HG02759 (cell line): Measurements from ENCODE around the gene DEPDC1.
A peak's percentile ranks its signal among the peaks of the same experiment; 100 is the strongest.
"Not testable (repeated sequence)": the region's sequence is repeated elsewhere in the genome, so short reads cannot be mapped to it uniquely, and the experiment has no call there.

Experiments
- ATAC-seq: cut with Tn5 transposase; IDR thresholded peaks from one replicate; pipeline ENCODE4 v1.9.1; 2021; ENCODE audit warnings: mild to moderate bottlenecking, moderate library complexity; ENCODE audit not compliant: unreplicated experiment

Gene DEPDC1, protein sequence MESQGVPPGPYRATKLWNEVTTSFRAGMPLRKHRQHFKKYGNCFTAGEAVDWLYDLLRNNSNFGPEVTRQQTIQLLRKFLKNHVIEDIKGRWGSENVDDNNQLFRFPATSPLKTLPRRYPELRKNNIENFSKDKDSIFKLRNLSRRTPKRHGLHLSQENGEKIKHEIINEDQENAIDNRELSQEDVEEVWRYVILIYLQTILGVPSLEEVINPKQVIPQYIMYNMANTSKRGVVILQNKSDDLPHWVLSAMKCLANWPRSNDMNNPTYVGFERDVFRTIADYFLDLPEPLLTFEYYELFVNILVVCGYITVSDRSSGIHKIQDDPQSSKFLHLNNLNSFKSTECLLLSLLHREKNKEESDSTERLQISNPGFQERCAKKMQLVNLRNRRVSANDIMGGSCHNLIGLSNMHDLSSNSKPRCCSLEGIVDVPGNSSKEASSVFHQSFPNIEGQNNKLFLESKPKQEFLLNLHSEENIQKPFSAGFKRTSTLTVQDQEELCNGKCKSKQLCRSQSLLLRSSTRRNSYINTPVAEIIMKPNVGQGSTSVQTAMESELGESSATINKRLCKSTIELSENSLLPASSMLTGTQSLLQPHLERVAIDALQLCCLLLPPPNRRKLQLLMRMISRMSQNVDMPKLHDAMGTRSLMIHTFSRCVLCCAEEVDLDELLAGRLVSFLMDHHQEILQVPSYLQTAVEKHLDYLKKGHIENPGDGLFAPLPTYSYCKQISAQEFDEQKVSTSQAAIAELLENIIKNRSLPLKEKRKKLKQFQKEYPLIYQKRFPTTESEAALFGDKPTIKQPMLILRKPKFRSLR

DNA sequence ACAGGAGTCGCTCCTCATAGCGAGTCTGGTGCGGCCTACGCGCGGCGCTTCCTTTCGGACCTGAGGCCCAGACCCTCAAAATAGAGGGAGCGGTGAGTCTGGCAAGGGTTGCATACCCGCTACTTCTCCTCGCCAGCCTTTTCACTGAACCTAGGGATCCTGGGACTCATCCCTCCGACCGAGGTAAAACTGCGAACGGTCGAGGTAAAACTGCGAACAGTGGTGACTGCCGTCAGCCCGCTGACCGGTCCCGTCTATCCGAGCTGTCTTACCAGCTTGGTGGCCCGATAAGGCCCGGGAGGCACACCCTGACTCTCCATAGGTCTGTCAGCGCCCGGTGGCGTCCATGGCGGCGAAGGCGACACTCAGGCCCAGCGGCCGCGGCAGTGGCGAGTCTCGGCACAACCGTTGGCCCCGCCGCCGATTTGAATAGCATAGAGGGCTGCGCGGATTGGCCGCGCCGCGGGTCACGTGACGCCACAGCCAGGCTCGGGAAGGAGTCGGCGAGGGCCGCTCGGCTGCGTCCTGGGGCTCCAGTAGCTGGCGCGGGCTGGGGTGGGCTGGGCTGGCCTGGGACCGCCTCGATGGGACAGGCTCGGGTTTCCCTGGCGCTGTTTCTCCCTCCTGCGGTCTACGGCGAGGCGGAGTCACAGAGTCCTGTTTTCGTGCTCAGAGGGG is at the start of gene DEPDC1:
DEPDC1 (minus strand) TSS at position 403 of the 678 bp plus-strand sequence; CDS start at position 320, 83 bp downstream.
- ATAC-seq, result peak; percentile 95

DNA sequence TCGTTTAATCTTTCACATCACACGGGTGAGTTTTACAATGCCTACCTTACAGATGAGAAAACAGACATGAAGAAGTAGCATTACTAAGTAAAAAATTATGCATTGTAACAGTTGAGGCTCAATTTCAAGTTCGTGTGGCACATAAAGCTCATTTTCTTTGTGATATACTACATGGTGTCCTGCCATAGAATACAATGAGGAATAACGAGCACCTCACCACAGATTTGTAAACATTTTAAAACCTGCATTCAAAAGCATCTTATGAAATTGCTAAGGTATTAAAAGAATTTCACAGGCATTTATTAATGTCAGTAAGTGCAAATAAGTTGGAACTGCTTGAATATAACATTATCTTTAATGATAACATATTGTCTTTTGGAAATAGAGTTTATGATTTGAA is 47.8 kb upstream of the DEPDC1 start:
- no peak for ATAC-seq

DNA sequence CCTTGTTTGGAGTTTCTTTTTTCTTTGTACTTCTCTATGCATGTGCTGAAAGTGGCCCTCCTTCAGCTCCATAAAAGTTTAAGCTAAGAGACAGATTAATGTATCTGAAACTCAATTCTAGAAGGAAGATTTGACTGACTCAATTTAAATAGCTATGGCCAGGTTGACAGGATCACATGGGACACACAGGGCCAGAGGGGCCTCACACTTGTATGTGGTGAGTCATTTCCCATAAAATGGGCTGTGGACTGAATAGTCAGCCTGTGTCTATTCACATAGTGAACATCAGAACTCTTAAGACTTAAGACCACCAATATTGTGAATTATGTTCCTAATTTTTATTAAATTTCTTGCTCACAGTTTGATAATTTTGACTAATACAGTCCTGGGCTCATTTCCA is 45.7 kb upstream of the DEPDC1 start:
- ATAC-seq, result no peak

DNA sequence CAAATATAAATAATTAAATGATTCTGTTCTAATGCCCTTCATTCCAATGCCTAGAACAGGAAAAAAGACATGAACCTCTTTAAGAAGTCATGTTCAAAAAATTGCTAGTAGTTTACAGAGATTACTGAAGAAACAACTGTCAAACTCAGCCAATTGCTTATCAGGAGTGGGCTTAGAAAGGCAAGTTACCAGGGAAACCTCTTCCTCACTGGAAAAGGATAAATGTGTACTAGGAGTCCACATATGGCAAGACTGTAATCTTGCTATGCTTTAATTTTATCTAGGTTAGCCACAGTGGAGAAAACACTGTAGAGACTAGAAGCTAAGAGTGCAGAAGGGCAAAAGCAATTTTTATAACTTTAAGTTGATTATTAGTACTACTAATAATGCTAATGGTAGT is 42.1 kb upstream of the DEPDC1 start:
- no peak for ATAC-seq

DNA sequence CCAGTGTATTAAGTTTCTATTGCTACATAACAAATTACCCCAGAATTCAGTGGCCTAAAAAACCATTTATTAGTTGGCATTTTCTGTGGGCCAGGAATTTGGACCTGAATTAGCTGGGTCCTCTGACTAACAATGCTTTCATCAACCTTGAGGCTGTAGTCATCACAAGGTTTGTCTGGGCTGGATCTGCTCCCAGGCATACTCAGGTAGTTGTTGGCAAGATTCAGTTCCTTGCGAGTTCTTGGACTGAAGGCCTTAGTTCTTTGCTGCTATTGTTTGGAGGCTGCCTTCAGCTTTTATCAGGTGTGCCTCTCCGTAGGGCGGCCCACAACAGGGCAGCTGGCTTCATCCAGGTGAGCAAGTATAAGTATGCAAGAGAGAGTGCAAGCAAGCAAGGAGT is 31.4 kb upstream of the DEPDC1 start:
- no peak for ATAC-seq

DNA sequence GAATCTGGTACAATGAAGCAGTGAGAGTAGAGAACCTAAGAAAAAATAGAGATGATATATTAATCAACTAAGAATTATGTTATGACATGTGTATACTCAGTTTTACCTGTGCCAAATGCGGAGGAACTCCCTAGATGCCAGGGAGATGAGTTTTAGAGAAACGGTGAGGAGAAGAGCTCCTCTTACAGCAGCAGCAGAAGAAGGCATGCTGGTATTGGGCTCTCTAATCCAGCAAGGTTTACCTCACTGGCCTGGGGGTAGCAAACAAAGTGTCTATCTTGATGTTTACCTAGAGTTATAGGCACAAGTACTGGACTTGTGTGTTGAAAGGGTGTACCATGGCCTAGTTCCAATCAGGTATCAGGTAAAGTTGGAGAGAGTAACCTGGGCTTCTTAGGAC is 28.9 kb upstream of the DEPDC1 start:
- ATAC-seq, result no peak

DNA sequence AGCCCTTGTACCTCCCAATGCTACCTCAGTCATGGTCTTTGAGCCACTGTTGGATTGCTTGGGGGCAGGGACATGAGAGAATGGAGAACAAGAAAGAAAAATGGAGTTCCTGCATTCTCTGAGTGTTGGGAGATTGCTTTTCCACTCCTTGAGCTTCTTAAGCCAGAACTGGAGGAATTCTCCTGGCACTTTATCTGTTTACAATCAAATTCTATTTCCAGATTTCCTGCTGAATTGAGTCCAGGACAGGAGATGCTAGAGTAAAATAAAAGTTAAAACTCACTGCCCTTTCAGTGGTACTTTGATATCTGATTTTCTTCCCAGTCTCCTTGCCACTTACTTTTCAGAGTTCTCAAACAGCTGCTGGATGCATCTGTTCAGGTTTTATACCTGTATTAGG is 24.4 kb upstream of the DEPDC1 start:
- ATAC-seq, result no peak

DNA sequence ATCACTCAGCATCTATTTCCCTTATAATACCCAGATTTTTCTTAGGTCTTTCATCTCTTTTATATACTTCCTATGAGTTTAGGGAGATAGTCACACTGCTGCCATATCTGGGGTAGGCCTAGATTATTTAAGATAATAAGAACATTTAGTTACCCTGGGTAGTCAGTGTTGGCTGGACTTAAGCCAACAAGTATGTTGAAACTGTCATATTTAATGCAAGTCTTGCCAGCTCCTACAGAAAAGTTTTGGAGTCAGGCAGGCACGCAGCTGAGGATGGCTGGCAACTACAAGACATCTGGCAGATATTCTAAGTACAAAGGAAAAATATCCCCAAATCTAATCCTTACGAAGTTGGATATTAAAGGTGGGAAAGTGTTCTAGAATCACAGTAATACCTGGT is 19.2 kb upstream of the DEPDC1 start:
- ATAC-seq, result no peak

DNA sequence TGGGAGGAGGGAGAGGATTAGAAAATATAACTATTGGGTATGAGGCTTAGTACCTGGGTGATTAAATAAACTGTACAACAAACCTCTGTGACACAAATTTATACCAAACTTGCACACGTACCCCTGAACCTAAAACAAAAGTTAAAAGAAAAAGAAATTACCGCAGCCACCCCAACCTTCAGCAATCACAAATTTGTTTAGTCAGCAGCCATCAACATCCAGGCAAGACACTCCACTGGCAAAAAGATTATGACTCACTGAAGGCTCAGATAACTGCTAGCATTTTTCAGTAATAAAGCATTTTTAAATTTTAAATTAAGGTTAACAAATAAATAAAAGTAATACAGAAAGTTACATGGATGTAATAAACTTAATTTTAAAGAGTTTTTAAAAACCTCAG is 14.4 kb upstream of the DEPDC1 start:
- ATAC-seq, result no peak

DNA sequence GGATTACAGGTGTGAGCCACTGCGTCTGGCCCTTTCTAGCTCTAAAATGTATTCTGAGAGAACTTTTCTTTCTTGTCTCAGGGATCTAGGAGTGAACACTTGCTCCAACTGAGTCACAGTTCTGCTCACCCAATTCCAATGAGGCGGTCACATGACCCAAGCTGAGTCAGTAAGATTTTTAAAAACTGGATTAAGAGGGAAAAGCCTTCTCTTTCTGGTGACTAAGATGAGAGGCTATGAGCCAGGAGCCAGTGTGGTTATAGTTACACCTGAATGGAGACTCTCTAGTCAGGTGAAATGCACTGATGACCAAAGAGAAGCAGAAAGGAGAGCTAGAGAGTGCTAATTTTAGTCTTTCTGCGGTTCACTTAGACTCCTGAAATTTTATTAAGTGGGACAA is 9.5 kb upstream of the DEPDC1 start:
- ATAC-seq, result no peak

DNA sequence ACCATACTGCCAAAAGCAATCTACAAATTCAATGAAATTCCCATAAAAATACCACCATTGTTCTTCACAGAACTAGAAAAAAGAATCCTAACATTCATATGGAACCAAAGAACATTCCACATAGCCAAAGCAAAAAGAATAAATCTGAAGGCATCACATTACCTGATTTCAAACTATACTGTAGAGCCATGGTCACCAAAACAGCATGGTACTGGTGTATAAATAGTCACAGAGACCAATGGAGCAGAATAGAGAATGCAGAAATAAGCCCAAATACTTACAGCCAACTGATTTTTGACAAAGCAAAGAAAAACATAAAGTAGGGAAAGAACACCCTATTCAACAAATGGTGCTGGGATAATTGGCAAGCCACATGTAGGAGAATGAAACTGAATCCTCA is 6.2 kb upstream of the DEPDC1 start:
- ATAC-seq, result no peak

DNA sequence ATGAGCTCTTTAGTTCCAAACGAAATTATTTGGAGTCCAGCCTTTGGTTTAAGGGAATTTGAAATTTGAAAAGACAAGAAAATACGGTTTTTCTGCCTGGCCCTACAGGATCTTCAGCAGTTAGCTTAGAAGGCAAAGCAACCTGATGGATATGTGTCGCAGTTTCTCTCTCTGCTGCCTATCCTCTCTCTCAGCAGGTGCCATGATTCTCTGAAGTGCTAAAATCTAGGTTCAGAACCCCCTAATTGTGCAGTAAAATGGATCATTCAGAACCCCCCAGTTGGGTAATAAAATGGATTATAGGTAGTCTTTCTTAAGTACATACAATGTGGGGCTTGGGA is 446 bp upstream of the DEPDC1 start:
- ATAC-seq, result peak; percentile 14

DNA sequence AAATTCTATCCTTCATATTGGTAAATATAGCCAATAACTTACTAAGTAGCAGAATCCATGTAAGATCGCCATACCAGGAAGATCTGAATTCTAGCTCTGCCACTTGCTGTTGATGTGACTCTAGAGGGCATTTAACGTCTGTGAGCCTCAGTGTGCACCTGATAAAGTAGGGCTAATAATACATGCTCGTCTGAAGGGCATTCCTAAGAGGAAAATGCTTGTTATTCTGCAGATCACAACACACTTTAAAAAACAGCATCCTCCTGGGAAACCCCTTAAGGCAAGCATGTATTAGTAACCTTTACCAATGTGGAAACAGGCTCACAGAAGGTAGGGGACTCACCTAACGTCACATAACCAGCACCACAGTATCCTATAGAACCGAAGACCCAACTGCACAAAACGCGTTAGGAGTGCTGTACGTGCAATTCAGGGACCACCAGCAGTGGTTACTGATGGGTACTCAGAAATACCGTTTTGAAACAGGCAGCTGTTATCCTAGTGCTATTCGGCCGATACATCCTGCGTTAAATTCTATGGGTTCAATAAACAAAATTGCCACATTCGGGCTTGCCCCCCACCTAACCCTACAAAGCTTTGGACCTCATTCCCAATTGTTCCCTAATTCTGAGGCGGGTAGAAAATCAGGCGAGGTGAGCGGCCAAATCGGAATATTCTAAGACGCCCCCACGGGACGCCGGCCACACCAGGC is 758 bp downstream of the DEPDC1 start:
- ATAC-seq, result peak; percentile 20

DNA sequence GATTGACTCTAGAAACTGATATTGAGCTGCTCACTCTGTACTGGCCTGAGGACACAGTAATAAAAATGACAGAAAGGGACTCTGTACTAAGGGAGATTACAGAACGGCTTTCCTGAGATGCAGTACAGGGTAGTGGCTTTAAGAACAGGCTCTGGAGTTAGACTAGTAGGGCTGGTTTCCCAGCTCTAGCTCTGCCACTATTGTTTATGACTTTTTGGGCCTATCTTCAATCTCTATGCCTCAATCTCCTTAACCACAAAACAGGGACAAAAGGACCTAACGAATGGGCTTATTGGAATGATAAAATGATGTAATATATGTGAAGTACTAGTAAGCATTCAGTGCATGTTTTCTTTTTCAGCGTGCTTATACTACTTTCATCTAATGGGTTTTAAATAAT is 1.4 kb downstream of the DEPDC1 start:
- no peak for ATAC-seq

DNA sequence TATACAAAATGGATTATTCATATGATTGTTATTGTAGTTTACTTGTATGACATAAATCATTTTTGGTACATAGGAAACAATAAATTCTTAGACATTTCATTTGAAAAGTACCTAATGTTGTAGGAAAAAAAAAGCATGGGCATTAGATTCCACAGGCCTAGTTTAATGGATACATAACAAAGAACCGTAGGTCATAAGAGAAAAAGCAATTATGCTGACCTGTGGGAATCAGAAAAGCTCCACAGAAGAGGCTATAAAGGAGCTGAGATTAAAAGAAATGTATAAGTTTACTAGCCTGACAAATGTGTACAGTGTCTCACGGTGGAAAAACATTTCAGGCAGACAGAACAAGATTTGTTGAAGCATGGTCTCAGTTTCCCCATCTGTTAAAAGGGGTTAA is 3.7 kb downstream of the DEPDC1 start:
- ATAC-seq, result no peak

DNA sequence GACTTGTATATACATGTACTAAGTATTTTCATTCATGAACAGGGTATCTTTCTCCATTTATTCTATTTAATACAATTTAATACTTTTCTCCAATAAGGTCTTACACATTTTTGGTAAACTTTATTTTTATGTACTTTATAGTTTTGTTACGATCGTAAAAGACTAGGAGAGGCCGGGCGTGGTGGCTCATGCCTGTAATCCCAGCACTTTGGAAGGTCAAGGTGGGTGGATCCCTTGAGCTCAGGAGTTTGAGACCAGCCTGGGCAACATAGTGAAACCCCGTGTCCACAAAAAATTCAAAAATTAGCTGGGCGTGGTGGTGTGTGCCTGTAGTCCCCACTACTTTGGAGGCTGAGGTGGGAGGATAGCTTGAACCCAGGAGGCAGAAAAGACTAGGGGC is 4.6 kb downstream of the DEPDC1 start:
- not testable (repeated sequence) for ATAC-seq

DNA sequence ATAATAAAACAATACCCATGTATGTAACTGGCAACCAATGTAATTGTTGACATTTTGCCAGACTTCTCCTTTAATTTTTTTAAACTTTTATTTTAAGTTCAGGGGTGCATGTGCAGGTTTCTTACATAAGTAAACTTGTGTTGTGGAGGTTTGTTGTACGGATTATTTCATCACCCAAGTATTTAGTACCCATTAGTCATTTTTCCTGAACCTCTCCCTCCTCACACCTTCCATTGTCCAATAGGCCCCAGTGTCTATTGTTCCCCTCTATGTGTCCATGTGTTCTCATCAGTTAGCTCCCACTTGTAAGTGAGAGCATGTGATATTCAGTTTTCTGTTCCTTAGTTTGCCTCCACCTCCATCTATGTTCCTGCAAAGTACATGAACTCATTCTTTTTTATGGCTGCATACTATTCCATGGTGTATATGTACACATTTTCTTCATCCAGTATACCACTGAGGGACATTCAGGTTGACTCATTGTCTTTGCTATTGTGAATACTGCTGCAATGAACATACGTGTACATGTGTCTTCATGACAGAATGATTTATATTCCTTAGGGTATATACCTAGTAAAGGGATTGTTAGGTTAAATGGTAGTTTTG is 6.7 kb downstream of the DEPDC1 start:
- ATAC-seq, result no peak

DNA sequence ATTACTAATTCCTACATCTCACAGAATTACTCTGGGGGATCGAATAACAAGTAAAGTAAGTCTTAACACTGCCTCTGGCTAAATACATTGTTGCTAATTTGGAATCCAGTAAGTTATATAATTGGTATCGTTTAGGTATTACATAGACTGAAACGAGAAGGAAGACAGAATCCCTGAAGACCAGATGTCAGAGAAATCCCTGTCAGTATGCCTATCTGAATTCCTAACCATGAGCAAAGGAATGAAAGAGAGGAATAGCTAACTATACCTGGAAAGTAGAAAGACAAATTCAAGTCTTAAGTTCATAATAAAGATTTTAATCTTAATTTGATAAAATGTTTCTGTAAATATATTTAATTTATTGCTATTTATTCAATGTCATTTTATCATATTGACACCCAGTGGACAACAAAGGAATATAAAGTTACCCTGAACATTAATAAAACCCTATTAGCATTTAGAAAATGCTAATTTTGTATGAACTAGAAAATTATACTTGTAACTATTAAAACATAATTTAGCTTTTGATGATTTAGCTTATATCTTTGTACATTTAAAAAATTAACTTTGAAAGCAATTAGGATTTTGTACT is 11.4 kb downstream of the DEPDC1 start:
- no peak for ATAC-seq

DNA sequence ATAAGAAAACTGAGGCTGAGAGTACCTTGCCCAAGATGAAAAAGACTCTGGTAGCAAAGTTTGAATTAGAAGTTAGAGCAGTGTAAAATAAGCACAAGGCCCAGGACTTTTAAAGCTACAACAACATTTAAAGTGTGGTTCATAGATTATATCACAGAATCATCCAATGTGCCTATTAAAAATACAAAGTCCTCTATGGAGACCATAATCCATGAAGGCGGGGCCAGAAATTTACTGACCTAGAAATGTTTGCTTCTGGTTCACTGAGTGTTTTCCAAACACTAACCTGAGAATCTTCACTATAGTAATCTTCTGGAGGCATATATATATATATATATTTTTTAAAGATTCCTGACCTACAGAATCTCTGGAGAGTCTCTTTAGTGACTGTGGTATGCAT is 12.3 kb downstream of the DEPDC1 start:
- ATAC-seq, result no peak

DNA sequence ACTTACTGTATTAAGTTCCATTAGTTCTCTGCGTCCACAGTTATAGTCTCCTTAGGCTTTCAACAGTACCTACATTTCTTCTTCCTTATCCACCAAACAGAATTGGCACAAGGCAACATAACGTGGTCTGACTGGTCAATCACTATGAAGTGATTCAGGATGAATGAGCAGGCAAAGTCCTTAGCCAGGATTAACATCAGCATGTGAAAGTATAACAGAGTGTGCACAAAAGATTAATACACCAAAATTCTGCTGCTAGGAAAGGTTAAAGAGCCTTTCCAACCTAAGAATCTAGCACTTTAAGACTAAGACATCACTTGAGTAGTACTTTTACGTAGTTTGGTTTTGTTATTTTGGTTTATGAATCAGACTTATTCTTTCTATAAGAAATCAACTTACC is 15.8 kb downstream of the DEPDC1 start:
- no peak for ATAC-seq
